NCI-H526 (cell line): Measurements from ENCODE around the gene SRR.

Source experiments
- DNase-seq, 2 experiments: peaks; one replicate each; lab custom pipeline; 2025; lab: John Stamatoyannopoulos, UW

SRR gene

GRCh38 chr17:2346475-2346874 is 42.7 kb downstream of the SRR start:
- no peak for DNase-seq

GRCh38 chr17:2347805-2348685 is 44.3 kb downstream of the SRR start:
- DNase-seq, result peak; percentile 84 to 88

DNA sequence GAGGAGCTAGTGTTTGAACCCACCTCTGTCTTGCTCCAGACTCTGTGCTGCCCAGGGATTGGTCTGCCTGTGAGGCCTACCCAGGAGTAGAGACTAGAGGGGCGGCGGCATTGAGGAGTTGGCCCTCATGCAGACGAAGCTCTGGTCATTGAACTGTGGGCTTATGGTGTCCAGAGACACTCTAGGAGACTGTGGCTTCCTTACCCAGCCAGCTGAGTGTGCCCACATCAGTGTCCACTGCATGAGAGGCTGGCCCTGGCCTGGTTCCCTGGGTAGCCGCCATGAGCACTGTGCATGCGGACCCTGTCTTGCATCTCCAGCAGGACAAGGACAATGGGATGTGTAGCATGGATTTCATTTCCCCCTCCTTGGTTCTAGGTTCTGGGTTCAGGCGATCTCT is 47.5 kb downstream of the SRR start:
- DNase-seq, result no peak

- no peak for DNase-seq
These were observed 50.6 kb downstream of the SRR start for GRCh38 chr17:2354311-2354710.

GRCh38 chr17:2357237-2357636 is 53.5 kb downstream of the SRR start:
- DNase-seq, result no peak

DNA sequence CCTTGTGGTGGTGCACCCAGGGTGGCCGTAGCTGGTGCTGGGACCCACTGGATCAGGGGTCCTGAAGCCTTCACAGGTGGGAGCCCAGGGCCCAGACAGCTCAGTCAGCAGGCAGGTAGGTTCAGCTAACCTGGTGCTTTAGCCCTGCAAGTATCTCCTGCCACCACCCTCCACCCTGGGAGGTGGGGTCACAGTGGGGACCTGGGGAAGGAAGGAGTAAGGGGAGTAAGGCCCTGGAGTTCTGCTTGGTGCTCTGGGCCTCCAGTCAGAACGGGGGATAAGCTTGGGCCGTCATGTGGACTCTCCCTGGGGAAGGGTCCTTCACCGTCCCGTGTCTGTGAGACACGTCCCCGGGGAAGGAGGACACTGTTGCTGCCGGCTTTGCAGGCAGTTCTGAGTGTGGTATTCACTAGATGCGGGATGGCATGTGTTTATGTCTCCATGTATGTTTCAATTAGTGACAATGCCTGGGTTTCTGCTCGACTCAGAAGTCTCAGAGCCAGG is 54.2 kb downstream of the SRR start:
- DNase-seq, result no peak

- no peak for DNase-seq
These were observed 57.4 kb downstream of the SRR start for GRCh38 chr17:2361010-2361760.

- no peak for DNase-seq
These were observed 58.3 kb downstream of the SRR start for GRCh38 chr17:2362016-2362415.

- no peak for DNase-seq
These were observed 58.7 kb downstream of the SRR start for GRCh38 chr17:2362416-2362815.

- DNase-seq, result no peak
These were observed 59.1 kb downstream of the SRR start for GRCh38 chr17:2362881-2363280.

GRCh38 chr17:2363318-2363717 is 59.6 kb downstream of the SRR start:
- no peak for DNase-seq

GRCh38 chr17:2363851-2364762 is 60.4 kb downstream of the SRR start:
- no peak for DNase-seq

DNA sequence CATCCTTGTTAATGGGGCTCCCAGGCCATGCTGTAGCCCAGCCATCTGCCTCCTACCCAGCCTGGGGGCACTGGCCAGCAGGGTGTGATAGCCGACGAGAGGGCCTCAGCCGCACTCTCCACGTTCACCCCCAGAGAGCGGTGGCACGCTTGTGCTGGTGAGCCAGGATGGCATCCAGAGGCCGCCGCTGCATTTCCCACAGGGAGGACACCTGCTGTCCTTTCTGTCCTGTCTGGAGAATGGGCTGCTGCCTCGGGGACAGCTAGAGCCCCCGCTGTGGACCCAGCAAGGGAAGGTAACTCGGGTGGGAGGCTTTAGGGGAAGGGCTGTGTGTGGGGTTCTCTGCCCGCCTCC is 61.0 kb downstream of the SRR start:
- no peak for DNase-seq

DNA sequence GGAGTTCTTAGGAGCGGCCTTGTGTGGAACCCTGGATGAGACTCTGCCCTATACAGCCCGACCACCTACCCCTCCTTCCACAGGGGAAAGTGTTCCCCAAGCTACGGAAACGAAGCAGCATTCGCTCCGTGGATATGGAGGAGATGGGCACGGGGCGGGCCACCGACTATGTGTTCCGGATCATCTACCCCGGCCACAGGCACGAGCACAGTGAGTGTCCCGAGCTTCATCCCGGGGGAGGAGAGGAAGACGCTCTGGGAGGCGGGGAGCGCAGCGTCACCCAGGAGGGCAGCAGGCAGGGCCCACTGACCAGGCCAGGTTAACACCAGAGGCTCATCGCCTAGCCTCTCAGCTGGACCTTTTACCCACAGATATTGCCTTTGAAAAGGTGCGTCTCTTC is 61.4 kb downstream of the SRR start:
- DNase-seq, result no peak

DNA sequence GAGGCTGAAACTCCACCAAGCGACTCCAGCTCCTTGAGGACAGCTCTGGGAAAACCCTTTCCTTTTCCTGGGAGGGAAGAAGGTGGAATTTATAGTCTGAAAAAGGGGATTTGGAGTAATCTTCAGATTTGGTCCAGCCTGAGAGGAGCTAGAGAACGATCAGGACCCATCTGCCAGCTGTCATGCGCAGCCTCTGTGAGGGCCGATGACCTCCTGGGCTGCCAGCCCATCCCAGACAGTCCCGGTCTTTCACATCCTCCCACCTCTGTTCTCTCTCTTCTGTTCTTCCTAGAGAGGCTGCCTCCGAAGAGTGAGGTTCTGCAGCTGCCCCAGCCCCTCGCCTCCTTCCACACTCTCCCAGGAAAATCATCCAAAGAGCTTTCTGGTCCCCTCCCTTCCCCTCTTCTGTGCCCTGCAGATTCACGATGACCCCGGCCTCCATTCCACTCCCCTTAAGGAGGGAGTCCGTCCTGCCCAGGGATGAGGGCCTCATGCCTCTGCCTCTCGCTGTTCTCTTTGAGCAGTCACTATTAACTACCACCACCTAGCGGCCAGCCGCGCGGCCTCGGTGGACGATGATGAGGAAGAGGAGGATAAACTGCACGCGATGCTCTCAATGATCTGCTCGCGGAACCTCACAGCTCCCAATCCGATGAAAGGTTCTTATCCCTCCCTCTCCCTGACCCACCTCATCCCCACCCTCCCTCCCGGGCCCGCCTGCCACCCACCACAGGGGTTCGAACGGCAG is 63.2 kb downstream of the SRR start:
- DNase-seq, result peak in 1 of 2 experiments; percentile 22

DNA sequence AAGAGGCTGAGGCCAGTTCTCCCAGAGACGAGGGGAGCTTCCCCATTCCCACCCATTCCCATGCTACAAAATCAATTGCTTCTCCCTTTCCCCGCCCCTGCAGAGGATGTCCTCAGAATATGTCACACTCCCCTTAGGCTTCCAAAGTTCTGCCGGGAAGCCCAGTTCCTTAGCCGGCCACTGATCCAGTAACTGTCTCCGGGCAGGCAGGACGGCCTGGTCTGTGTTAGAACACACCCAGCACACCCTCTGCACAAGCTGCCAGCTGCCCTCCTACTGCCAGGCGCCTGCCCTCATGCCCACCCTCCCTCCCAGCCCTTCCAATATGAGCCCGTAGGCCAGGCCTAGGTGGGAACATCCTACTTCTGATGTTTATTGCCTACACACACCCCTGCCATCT is 64.6 kb downstream of the SRR start:
- no peak for DNase-seq

DNA sequence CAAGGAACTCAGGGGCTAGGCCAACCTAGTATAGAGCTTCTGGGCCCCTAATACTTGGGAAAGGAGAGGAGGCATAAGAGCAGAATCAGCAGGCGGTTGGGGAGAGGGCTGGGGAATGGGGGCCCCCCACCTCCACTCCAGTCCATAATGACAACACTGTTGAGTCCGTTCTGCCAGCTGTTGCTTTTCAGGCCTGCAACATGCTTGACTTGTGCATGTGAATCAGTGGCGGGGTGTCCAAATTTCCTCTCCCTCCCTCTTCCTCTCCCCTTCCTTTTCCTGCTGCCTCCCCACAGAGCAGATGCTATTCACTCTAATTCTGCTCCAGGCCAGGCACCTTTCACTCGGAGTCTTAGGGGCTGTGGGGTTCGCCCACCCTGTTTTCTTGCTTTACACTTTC is 65.3 kb downstream of the SRR start:
- DNase-seq, result no peak

- peak in 1 of 2 experiments; percentile 20 for DNase-seq
These were observed 65.9 kb downstream of the SRR start for GRCh38 chr17:2369551-2370210.

- no peak for DNase-seq
These were observed 66.5 kb downstream of the SRR start for GRCh38 chr17:2370211-2370589.

GRCh38 chr17:2371183-2372130 is 67.7 kb downstream of the SRR start:
- DNase-seq, result no peak
